GM19193 (cell line): ENCODE data around the gene CTCF.

Source experiments
- POLR2A ChIP-seq: IDR thresholded peaks from 4 replicates; pipeline ENCODE4 v1.6.1; 2011; ENCODE audit not compliant: insufficient read depth, insufficient read length; ENCODE audit errors: extremely low read depth

CTCF gene

DNA sequence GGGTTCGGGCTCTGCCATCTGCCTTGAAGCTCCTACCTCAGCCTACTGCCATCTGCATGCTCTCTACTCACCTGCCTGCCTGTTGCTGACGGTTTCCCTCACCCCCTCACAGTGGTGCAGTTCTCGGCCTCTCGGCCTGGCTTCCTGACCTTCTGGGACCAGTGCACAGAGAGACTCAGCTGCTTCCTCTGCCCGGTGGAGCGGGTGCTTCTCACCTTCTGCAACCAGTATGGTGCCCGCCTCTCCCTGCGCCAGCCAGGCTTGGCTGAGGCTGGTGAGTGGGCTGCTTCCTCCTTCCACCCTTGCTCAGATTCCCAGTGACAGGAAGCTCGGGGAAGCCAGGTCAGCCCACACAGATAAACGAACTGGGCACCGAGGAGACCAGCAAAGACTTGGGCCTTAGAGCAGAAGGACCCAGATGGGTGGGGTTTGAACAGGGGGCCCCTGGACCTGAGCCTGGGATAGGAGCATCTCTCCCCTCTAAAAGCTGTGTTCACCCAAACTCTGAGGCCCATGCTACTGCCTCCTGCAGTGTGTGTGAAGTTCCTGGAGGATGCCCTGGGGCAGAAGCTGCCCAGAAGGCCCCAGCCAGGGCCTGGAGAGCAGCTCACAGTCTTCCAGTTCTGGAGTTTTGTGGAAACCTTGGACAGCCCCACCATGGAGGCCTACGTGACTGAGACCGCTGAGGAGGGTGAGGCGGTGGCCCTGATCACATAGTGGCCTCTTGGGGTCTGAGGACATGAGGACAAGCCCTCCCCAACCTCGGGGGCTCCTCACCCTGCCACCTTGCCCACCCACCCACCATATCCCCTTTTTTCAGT is 17.3 kb upstream of the CTCF start:
- TF ChIP-seq POLR2A = no peak

DNA sequence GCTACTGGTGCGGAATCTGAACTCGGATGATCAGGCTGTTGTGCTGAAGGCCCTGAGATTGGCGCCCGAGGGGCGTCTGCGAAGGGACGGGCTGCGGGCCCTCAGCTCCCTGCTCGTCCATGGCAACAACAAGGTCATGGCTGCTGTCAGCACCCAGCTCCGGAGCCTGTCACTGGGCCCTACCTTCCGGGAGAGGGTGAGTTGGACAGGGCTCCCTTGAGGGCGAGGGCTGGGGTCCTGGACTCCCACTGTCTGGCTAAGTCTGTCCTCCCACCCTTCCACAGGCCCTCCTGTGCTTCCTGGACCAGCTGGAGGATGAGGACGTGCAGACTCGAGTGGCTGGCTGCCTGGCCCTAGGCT is 16.7 kb upstream of the CTCF start:
- TF ChIP-seq POLR2A = no peak

DNA sequence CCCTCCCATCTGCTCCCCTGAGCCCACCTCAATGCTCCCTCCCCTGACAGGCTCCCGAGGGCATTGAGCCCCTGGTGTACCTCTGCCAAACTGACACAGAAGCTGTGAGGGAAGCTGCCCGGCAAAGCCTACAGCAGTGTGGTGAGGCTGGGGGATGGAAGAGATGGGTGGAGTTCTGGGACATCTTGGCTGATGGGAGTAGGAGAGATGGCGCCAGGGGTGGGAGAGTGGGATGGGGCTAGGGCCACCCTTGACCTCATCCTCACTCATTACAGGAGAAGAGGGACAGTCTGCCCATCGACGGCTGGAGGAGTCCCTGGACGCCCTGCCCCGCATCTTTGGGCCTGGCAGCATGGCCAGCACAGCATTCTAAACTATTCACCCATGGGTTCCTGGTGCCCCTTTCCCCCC is 16.2 kb upstream of the CTCF start:
- no peak for TF ChIP-seq POLR2A

DNA sequence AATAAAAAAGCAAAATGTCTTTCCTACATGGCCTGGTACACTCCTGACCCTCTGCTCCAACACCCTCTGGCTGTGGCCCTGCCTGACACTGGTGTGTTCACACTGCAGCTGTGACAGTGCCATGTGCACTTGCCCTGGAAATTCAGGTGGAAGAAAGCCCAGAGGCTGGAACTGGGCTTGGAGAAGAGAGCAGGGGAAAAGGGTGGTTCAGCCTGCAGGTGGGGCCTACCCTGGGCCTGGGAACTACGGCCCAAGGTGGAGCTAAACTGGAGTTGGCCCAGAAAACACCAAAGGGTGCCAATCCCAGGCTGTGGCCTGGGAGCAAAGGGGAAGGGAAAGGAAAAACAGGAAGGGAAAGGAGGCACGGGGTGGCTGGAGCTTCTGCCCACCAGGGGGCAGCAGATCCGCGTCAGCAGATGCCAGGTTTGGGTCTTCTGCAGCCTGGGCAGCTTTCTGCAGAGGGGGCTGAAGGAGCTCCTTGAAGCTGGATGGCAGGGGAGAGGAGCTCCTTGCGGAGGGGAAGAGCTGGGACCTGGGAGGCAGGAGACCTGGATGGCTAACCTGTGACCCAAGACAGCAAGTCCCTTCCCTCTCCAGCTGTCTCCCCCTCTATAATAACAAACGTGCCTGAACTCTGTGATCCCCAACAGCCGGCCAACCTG is 15.4 kb upstream of the CTCF start:
- no peak for TF ChIP-seq POLR2A

DNA sequence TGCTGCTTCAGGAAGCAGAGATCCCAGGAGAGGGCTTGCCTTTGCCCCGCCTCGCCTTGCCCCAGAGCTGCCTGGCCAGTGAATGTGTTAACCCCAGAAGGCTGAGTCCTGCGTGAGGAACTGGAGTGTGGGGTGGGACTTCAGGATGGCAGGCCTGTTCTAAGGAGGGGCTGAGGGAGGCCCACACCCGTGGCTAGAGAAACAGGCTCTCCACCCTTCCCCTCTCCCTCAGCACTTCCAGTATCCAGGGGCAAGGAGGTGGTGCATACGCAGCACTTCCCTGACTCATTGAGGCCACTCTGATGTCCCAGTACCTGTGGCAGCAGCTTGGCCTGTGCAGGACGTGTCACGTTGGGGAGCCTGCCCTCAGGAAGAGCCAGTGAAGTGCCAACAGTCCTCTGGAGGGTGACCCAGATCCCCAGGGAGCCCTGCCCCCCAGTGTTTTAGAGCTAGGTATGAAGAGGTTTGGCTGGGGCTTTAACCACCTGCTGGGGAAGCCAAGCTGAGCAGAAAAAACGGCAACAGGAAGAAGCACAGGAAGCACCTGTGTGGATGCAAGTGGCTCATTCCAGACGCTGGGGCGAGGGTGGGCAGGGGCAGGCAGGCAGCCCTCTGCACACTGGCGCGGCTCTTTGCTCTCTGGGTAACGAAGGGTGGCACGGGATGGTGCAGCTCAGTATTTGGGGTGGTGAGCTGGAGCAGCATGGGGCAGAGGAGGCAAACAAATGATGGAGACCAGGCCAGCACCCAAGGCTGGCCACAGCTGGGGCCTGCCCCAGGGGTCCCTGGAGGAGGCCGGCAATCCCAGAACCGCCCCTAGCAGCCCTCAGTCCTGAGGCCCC is 14.7 kb upstream of the CTCF start:
- TF ChIP-seq POLR2A = no peak

DNA sequence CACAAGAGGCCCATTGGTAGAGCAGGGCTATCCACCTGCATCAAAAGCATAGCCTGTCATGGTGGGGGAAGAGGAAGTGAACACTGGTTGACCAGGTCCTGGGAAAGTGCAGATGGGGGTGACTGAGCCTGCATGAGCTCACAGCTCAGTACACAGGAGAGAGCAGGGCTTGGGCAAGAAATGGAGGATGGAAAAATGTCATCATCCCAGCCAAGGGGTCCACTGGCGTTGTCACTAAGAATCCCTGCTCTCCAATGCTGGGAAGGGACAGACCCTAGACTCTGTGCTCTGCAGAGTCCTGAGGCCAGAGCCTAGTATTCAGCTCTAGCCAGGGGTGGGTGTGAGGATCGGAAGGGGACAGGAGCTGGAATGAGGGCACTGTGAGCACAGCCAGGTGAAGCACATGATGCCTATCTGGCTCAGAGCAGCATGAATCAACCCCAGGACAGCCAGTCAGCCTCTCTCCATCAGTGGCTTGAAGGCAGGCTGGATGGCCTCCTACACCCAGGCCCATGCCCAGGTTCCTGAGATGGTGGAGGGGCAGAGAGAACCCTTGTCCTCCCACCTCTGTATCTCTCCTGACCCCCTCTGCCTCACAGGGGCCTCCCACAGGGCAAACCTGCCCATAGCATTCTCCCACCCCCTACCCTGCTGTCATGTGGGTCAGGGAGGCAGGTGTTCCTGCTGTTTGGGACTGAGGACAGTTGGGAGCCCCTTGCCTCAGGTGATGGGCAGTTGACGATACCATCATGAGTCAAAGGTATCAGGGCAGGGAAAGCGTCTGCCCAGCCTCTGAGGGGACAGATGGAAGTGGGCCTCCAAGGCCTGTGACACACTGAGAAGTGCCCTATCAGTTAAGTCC is 13.8 kb upstream of the CTCF start:
- TF ChIP-seq POLR2A = no peak

DNA sequence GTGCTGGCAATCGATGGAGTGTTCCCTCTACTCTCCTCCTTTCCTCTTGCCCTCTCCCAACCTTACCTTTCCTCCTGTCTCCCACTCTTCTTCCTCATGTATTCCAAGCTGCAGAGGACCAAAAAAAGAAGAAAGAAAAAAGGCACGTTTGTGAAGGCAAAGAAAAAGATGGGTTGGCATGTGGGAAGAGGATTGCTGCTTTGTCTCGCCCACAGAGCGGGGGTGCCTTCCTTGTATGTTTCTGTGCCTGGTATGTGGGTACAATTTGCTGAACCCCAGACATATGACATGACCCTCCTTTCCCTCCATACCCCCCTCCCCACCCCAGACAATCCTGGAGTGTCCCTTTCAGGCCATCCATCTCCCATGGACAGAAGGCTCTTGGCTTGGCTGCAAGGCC is 13.1 kb upstream of the CTCF start:
- no peak for TF ChIP-seq POLR2A

DNA sequence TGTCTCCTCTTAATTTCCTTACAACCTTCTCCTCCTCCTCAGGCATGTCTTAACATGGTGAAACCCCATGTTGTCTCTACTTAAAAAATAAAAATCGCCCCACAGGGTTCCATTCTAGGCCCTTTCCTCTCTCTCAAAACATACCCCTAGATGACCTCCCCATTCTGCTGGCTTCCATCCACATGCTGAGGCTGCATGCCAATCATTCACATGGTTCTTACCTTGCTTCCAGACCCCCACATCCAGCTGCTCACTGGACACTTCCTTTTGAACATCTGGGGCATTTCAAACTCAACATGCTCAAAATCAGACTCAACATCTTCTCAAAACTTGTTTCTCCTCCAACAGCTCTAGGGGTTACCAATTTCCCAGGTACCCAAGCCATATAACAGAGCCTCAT is 12.4 kb upstream of the CTCF start:
- no peak for TF ChIP-seq POLR2A

DNA sequence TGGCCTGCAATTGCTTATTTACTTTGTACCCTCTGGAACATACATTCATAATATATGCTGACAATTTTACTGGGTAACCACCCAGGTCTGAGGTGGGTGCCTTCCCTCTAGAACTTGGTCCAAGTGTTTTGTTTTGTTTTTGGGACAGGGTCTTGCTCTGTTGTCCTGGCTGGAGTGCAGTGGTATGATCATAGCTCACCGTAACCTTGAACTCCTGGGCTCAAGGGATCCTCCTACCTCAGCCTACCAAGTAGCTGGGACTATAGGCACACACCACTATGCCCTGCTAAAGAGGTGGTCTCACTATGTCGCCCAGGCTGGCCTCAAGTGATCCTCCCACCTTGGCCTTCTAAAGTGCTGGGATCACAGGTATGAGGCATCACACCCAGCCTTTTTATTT is 11.2 kb upstream of the CTCF start:
- no peak for TF ChIP-seq POLR2A

DNA sequence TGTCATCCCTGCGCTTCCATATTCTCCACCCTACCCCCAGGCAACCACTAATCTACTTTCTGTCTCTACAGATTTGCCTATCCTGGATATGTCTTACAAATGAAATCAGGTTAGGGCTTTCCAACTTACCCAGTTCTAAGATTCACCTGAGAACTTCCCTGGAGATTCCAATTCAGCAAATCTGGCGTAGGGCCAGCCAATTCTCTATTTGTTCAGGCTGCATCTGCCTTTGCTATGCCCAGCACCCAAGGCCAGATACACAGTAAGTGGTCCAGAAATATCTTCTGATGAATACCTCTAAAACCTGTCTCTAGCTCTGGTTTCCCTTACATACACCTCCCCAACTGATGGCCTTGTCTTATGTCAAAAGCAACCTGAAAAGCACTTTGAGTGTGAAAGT is 10.4 kb upstream of the CTCF start:
- no peak for TF ChIP-seq POLR2A

DNA sequence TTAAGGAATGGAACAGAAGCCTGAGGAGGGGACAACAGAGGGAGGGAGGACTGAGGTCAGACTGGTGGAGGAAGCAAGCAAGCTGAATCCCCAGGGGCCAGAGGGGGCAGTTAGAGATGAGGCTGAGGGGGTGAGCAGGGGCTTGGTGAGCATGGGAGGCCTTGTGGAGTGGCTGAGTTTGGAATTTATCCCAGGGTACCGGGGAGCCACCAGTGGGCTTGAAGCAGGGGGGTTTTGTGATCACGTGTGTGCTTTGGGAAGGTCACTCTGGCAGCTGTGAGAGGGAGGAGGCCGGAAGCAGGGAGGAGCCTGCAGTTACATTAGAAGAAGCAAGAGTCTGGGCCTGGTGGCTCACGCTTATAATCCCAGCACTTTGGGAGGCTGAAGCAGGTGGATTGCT is 9.8 kb upstream of the CTCF start:
- no peak for TF ChIP-seq POLR2A

DNA sequence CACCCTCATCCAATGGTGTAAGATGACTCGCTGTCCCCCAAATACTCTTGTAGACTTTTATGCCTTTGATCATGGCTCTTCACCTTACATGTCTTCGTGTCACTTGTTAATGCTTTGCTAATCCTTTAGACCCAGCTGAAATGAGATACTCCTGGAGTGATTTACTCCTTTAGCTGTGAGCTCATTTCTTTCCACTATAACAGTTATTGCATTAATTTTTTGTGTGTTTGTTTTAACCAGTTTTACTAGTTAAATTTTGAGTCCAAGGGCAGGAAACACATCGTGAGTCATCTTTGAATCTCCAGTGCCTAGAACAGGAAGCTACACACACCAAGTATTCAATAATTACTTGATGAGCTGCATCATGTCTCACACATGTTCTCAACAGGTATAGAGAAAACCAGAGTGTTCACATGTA is 6.5 kb upstream of the CTCF start:
- TF ChIP-seq POLR2A = no peak

DNA sequence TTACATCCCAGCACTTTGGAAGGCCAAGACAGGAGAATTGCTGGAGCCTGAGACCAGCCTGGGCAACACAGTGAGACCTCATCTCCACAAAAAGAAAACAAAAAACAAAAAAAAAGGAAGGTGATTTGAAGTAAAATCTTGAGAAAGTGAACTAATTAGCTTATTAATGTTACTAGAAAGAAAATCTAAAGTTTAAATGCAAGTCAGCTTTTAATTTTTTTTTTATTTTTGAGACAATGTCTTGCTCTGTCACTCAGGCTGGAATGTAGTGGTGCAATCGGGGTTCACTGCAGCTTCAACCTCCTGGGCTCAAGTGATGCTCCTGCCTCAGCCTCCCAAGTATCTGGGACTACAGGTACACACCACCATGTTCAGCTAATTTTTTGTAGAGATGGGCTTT is 3.5 kb upstream of the CTCF start:
- TF ChIP-seq POLR2A = no peak

DNA sequence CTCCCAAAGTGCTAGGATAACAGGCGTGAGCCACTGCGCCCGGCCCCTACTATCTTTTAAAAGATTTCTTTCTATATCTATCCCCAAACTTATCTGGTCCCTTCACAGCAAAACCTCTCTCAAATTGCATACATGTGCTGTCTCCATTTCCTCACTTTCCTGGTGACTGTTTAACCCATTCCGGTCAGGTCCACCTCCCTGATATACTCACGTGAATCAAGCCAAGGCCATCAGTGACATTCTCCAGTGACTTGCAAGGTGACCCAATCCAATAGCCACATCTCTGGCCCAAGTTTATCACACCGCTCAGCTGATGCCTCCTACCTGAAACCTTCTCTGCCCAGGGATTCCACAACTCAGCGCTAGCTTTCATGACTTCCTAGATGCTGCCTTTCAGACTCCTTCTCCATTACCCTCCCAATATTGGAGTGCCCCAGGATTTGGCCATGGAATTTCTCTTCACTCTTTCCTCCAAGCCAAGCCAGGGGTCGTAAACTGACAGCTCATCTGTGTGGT is 1.4 kb upstream of the CTCF start:
- TF ChIP-seq POLR2A = no peak

DNA sequence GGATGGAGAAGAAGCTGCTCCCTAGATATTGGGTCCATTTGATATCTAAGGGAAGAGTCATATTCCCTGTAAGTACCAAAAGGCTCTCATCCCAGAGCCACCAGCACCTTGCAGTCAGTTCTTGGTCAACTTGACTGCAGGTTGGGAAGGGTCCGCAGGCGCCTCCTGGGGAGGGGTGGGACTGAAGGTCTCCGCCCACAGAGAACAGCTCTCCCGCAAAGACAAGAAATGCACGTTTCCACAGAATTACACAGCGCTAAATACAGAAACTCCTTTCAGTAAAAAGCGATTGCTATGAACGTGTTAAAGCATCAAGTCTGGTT is 864 bp upstream of the CTCF start:
- no peak for TF ChIP-seq POLR2A
